ENCODE results near the gene ADRA2B.

- TF ChIP-seq POLR2AphosphoS5 (IDR thresholded peaks at IDR 0.05) (no peak), CTCF (IDR thresholded peaks at IDR 0.05) (no peak), POLR2A (IDR thresholded peaks at IDR 0.05) (no peak), EP300 (IDR thresholded peaks at IDR 0.05) (no peak)
Observed at GRCh38 chr2:96164459-96165184, 48.3 kb upstream of the ADRA2B start.

All from gastroesophageal sphincter (tissue), 3 donors.